ENCODE results near the gene RALGAPA1. TPM values are rescaled to one million over a fixed set of nuclear protein-coding genes. Genes with fewer than 3 reads are reported as not detected.

The RALGAPA1 gene
- total and polyA plus RNA-seq, 2 experiments from 2014 or later, result 21.9 to 27.3 TPM

GRCh38 chr14:35506927-35507326 is 302.2 kb downstream of the RALGAPA1 start:
- peaks cover 10% of the 10 kb centered on the region for H3K9me3 Mint-ChIP-seq
- Histone ChIP-seq H3K27ac (ENCODE audit: low read depth) (no peak overlapping the region), H2AFZ (no peak overlapping the region), H4K20me1 (replicated peaks; ENCODE audit: insufficient read depth) (no peaks in the 10 kb centered on the region), H3K79me2 (replicated peaks; ENCODE audit: insufficient read depth) (no peaks in the 10 kb centered on the region), H3K27me3 (ENCODE audit: insufficient read depth) (no peaks in the 10 kb centered on the region), H3K36me3 (ENCODE audit: insufficient read depth) (no peaks in the 10 kb centered on the region), H3K4me3 (no peak overlapping the region), H3K9me2 (ENCODE audit: insufficient read depth) (no peaks in the 10 kb centered on the region), H3F3A (replicated peaks; ENCODE audit: low read depth) (no peaks in the 10 kb centered on the region), H3K4me2 (no peak overlapping the region), H3K4me1 (ENCODE audit: insufficient read depth) (no peaks in the 10 kb centered on the region)
- no peak overlapping the region for H3K27ac Mint-ChIP-seq
- no peak overlapping the region for H3K4me3 Mint-ChIP-seq
- TF ChIP-seq REST (IDR thresholded peaks at IDR 0.05; ENCODE audit: unreplicated experiment) (no peak), STAT1 (IDR thresholded peaks at IDR 0.05; ENCODE audit: unreplicated experiment) (no peak), ETS1 (IDR thresholded peaks at IDR 0.05) (no peak), CTCF (conservative IDR thresholded peaks at IDR 0.05; ENCODE audit: low read depth in 2 of 2) (no peak), POLR2AphosphoS5 (IDR thresholded peaks at IDR 0.05; ENCODE audit: low read depth) (no peak), ZNF114 (CRISPR knock-in tag; IDR thresholded peaks at IDR 0.05) (no peak), CREB1 (CRISPR knock-in tag; IDR thresholded peaks at IDR 0.05; ENCODE audit: low read depth) (no peak), ZNF462 (CRISPR knock-in tag; IDR thresholded peaks at IDR 0.05) (no peak), EZH2phosphoT487 (IDR thresholded peaks at IDR 0.05; ENCODE audit: unreplicated experiment) (no peak), JUNB (IDR thresholded peaks at IDR 0.05; ENCODE audit: unreplicated experiment) (no peak), NANOG (IDR thresholded peaks at IDR 0.05; ENCODE audit: borderline replicate concordance) (no peak), EZH2 (IDR thresholded peaks at IDR 0.05; ENCODE audit: low read depth, unreplicated experiment) (no peak), ZNF331 (CRISPR knock-in tag; IDR thresholded peaks at IDR 0.05; ENCODE audit: low read depth) (no peak)
- H3K27me3 Mint-ChIP-seq (ENCODE audit: insufficient read depth, low read depth, poor library complexity), result no peaks in the 10 kb centered on the region
- H3K4me1 Mint-ChIP-seq, result no peaks in the 10 kb centered on the region
- DNase-seq (ENCODE audit: low spot score) (no peak), ATAC-seq (no peak)
- no peaks in the 10 kb centered on the region; the same call in 2 of the 3 replicates for H3K36me3 Mint-ChIP-seq (ENCODE audit: low read depth)

All from GM23338 (cell line).